ENCODE data around the gene GAST. TPM values are rescaled to one million over a fixed set of nuclear protein-coding genes. Genes with fewer than 3 reads are reported as not detected.

GAST gene
- total RNA-seq, 1 donor from 2014 or later: not detected

DNA sequence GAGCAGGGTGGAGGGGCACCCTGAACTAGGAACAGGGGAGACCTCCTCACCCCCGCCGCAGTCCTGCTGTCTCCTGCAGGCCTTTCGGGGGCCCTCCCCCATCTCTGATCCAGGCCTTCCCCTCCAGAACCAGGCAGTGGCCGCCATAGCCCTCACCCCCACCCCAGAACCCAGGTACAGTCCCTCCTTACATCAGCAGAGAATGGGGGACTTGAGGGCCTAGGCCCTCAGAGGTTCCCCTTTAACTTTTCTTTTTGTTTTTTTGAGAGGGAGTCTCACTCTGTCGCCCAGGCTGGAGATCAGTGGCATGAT, 26.6 kb downstream of the GAST start:
- DNase-seq (ENCODE audit: low spot score): no peak

GRCh38 chr17:41739661-41740352, 27.7 kb downstream of the GAST start:
- no peak for DNase-seq (ENCODE audit: low spot score)

- no peak for DNase-seq (ENCODE audit: low spot score)
Observed at GRCh38 chr17:41740506-41740905, 28.4 kb downstream of the GAST start.

DNA sequence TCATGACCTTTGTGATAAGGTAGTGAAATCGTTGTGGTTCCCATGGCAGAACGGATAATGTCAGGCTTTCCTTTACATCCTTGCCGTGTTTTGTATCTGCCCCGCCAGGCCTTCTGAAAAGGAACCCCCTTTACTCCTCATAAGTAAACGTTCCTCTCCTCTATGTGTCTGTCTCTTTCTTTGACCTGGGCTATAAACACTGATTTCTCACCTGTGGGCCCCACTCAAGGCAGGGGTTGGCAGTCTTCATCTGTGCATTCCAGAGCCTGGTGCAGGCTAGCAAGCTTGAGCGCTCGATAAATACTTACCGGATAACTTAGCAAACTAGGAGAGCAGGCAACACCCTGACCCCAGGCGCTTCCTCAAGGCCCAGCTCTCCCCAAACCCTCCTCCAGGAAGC, 29.6 kb downstream of the GAST start:
- no peak for DNase-seq (ENCODE audit: low spot score)

GRCh38 chr17:41748275-41748674, 36.1 kb downstream of the GAST start:
- no peak for DNase-seq (ENCODE audit: low spot score)

GRCh38 chr17:41750862-41751261, 38.7 kb downstream of the GAST start:
- DNase-seq (ENCODE audit: low spot score): no peak

DNA sequence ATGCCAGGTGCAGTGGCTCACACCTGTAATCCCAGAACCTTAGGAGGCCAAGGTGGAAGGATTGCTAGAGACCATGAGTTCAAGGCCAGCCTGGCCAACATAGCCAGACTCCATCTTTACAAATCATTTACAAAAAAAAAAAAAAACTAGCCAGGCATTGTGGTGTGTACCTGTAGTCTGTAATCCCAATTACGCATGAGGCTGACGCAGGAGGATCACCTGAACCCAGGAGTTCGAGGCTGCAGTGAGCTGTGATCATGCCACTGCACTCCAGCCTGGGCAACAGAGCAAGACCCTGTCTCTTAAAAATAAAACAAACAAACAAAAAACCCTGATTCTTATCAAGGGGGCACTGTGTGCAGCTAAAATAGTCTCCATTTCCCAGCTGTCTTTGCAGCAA, 39.2 kb downstream of the GAST start:
- no peak for DNase-seq (ENCODE audit: low spot score)

- no peak for DNase-seq (ENCODE audit: low spot score)
Observed at GRCh38 chr17:41754066-41754465, 41.9 kb downstream of the GAST start.

DNA sequence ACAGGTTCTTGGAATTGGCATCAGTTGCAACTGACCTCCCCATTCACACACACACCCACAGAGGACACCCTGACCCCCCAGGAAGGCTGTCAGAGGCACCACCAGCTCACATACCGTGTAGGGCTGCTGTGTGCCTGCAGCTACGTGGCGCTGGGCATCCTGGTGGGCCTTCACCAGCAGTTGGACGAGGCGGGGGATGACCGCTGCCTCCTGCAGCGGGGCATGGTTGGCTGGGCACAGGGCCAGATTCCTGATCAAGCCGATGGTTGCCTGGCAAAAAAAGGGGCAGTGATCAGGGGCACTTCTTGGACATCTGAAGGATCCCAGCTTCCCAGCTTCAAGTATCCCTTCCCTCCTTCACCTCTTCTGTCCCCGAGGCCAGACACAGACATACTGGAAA, 46.5 kb downstream of the GAST start:
- no peak for DNase-seq (ENCODE audit: low spot score)

GRCh38 chr17:41760878-41761277, 48.7 kb downstream of the GAST start:
- DNase-seq (ENCODE audit: low spot score): no peak

DNA sequence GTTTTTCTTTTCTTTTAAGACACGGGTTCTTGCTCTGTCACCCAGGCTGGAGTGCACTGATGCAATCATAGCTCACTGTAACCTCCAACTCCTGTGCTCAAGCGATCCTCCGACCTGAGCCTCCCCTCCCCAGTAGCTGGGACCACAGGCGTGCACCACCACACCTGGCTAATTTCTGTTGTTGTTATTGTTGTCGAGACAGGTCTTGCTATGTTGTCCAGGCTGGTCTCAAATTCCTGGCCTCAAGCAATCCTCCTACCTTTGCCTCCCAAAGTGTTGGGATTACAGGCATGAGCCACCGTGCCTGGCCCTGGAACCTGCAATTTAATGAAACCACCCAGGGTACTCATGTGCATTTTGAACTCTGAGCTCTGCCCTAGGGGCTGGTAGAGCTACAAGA, 50.3 kb downstream of the GAST start:
- DNase-seq (ENCODE audit: low spot score): no peak

DNA sequence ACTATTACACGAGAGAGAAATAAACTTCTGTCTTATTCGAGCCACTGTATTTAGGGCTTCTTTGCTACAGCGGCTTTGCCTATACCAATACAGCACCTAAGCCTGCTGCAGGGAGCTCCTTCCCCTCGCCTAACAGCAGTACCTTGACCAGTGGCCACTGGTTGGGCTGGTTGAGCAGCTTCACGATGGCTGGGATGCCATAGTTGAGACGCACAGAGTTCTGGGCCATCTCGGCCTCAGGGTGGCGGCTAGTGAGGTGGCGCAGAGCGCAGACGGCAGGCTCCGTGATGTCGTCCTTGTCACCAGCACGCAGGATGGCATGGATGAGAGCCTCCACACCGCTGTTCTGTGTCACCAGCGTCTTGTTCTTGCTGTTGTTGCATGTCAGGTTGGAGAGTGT, 50.7 kb downstream of the GAST start:
- DNase-seq (ENCODE audit: low spot score): no peak

DNA sequence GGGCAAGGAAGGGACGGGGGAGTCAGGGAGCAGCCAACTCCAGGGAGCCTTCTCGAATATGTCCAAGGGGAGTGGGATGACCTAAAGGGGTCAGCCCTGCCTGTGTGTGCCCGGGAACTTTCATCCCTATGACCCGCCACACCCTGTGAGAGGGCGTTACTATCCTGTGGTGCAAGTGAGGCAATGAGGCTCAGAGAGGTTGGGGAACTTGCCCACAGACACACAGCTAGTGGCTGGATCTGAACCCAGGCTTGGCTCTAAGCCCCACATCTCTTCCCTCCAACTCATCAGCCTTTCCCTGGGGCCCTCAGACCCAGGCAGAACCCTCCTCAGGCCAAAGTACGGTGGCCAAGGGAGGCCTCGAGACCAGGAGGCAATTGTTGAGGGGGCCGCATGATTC, 51.2 kb downstream of the GAST start:
- DNase-seq (ENCODE audit: low spot score): no peak

Other genes with a start within 250 kb of the GAST start
- gene KRT32, start 244.9 kb upstream of the GAST start, total RNA-seq: not detected
- not detected for gene KRT35, start 231.2 kb upstream of the GAST start, total RNA-seq
- not detected for gene KRT36, start 222.4 kb upstream of the GAST start, total RNA-seq
- not detected for gene KRT13, start 206.7 kb upstream of the GAST start, total RNA-seq
- gene KRT15, start 193.4 kb upstream of the GAST start, total RNA-seq: not detected
- 1.8 TPM for gene KRT19, start 184.0 kb upstream of the GAST start, total RNA-seq
- not detected for gene KRT9, start 140.3 kb upstream of the GAST start, total RNA-seq
- gene KRT14, start 125.4 kb upstream of the GAST start, total RNA-seq: 1.00 TPM
- 5.5 TPM for gene KRT16, start 99.6 kb upstream of the GAST start, total RNA-seq
- not detected for gene KRT17, start 87.8 kb upstream of the GAST start, total RNA-seq
- gene EIF1, start 23.4 kb upstream of the GAST start, total RNA-seq: 972 TPM
- 0.13 TPM for gene HAP1, start 22.3 kb downstream of the GAST start, total RNA-seq
- gene JUP, start 74.4 kb downstream of the GAST start, total RNA-seq: 16.2 TPM
- 5.6 TPM for gene P3H4, start 99.6 kb downstream of the GAST start, total RNA-seq
- gene FKBP10, start 100.7 kb downstream of the GAST start, total RNA-seq: 35.7 TPM
- 43.8 TPM for gene NT5C3B, start 123.9 kb downstream of the GAST start, total RNA-seq
- gene KLHL10, start 125.5 kb downstream of the GAST start, total RNA-seq: 0.74 TPM
- gene KLHL11, start 153.1 kb downstream of the GAST start, total RNA-seq: 10.8 TPM
- gene ACLY, start 206.6 kb downstream of the GAST start, total RNA-seq: 140 TPM
- 0.48 TPM for gene ODAD4, start 218.3 kb downstream of the GAST start, total RNA-seq

Data from mesenteric fat pad (tissue), 1 donor.